ENCODE results near the gene RPTOR.

RPTOR gene

DNA sequence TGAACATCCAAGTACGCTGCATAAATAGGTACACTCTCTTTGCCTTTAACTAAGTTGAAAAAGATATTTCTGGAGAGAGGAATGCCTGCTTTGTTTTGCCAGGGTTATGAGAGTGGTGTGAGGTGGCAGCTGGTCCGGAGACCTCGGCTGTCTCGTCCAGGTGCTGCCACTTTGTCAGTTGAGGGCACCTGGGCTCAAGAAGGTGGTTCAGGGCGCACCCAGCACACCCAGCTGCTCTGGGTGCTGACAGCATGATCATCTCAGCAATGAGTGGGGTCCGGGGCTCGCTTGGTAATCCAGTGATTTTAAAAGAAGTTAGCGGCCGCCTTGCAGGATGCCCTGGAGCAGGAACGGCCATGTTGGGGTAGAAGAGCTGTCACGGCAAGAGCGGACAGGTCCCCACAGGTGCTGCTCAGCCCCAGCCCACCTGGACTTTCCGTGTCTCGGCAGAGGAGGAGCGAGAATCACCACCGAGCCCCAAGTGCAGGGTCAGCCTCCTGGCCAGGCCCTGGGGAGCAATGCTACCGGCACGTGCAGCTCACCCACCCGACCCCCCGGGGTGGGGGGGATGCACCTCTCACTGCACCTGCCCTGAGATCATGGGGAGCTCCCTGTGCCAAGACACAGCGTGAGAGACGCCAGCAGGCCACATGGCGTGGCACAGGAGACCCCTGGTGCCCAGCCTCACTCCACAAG, 379.6 kb downstream of the RPTOR start:
- TF ChIP-seq, protein P1, sequence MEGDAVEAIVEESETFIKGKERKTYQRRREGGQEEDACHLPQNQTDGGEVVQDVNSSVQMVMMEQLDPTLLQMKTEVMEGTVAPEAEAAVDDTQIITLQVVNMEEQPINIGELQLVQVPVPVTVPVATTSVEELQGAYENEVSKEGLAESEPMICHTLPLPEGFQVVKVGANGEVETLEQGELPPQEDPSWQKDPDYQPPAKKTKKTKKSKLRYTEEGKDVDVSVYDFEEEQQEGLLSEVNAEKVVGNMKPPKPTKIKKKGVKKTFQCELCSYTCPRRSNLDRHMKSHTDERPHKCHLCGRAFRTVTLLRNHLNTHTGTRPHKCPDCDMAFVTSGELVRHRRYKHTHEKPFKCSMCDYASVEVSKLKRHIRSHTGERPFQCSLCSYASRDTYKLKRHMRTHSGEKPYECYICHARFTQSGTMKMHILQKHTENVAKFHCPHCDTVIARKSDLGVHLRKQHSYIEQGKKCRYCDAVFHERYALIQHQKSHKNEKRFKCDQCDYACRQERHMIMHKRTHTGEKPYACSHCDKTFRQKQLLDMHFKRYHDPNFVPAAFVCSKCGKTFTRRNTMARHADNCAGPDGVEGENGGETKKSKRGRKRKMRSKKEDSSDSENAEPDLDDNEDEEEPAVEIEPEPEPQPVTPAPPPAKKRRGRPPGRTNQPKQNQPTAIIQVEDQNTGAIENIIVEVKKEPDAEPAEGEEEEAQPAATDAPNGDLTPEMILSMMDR (IDR thresholded peaks at IDR 0.05; ENCODE audit: low read depth, low read length, missing control alignments): no peak
- no peak overlapping the region for H3K4me3 ChIP-seq (ENCODE audit: low read depth, low read length)
- DNase-seq (ENCODE audit: low read depth): no peak

DNA sequence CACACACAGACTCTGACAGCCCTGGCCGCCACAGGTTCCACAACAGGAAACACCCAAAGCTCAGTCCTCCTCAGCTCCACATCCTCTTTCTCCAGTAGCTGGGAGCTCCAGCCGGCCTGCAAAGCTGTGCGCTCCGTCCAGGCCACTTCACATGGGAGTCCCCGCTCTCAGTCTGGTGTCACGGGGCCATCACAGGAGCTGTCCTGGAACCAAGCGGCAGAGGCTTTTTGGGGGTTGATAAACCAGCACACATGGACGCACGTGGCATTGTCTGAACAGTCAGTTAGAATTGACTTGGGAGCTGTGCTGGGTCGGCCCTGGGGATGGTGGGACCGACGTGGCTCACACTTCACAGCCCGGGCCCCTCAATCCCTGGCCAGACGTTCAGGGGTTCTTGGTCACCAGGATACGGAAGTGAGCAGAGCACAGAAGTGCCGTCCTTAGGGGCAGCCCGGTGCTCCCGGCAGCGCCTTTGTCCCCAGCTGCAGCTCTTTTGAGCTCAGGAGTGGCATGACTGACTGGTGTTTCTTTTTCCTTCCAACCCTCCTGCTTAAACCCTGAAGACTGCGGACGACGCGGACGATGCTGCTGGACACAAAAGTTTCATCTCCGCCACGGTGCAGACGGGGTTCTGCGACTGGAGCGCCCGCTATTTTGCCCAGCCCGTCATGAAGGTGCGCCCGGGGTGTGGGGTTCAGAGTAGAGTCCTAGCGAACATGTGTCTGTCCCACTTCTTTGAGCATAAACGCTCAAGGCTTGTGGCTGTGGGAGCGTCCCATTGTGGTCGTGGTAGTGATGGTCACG, 380.4 kb downstream of the RPTOR start:
- no peak for DNase-seq (ENCODE audit: low read depth)
- TF ChIP-seq, protein P1 (IDR thresholded peaks at IDR 0.05; ENCODE audit: low read depth, low read length, missing control alignments): no peak
- H3K4me3 ChIP-seq (ENCODE audit: low read depth, low read length): no peak overlapping the region

DNA sequence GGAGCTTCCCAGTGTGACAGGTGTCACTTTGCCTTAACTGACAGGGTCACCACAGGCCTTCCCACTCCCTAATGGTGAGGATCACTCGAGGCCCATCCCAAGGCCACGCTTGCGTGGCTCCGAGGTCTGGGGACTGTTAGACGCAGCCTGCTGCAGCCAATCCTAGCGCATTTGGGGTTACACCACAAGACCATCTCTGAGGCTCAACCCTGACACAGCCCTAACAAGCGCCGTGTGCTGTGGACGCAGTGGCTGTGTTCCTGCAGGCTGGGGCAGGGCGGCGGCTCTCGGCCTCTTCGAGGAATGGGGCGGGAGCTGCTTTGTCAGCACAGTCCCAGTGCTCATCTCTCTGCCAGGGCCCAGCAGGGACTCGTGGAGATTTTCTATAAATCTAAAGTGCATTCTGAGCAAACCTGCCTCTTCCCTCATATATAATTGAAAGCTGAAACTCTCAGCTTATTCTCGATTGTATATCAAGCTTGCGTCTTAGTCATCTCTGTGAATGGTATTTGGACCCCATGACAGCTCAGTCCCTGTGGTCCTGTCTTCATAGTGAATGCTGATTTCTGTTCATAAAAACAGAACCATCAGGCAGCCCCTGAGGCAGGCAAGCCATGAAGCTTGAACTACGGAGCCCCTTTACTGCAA, 381.2 kb downstream of the RPTOR start:
- no peak overlapping the region for H3K4me3 ChIP-seq (ENCODE audit: low read depth, low read length)
- TF ChIP-seq, protein P1 (IDR thresholded peaks at IDR 0.05; ENCODE audit: low read depth, low read length, missing control alignments): no peak

DNA sequence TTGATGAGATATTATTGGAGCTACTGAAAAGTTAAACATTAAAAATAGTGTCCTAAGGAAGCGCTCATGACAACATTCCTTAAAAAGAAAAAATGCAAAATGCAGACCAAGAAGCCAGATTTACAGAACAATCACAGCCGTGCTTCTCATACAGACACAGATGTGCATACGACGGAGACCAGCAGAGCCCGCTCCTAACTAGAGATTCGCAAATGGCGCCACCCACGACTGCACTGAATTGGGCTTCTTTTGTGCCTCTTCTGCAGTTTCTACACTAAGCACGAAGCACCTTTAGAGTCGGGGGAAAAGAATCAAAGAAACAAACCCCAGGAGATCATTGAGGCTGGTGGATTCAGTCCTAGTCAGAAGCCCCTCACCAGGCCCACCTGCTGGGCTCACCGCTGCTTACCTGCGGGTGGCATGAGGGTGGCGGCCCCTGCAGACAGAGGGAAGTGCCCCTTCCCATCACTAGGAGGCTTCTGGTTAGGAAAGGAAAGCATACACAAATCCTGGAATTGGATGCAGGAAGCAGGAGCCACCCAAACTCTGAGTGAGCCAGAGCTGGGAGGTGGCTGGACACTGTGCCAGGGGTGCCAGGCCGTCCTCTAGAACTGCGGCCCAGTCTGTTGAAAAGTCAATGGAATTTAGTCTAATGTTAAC, 382.1 kb downstream of the RPTOR start:
- no peak for DNase-seq (ENCODE audit: low read depth)
- TF ChIP-seq, protein P1 (IDR thresholded peaks at IDR 0.05; ENCODE audit: low read depth, low read length, missing control alignments): no peak
- no peak overlapping the region for H3K4me3 ChIP-seq (ENCODE audit: low read depth, low read length)

More for the DNA sequence above, 381.2 kb downstream of the RPTOR start:
- no peak for DNase-seq (ENCODE audit: low read depth)

DNA sequence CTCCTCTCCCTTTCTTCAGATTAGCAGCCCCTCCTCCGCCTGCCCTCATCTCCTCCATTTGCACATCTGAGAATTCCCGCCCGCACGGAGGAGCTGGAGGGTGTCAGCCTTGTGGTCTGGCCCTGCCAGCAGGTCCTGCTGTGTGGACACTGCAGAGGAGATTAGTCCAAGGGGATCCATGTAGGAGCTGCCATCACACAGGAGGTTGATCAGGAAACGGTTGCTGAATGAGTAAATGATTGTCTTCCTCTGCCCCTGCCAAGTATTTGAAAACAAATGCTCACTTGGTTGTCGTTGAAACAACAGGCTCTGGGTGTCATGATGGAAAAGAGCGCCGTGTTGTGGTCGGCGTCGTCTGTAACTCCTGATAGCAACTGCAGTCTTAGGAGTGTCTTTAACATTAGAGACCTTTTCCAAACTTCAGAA, 383.2 kb downstream of the RPTOR start:
- H3K4me3 ChIP-seq (ENCODE audit: low read depth, low read length): no peak overlapping the region
- TF ChIP-seq, protein P1 (IDR thresholded peaks at IDR 0.05; ENCODE audit: low read depth, low read length, missing control alignments): no peak
- DNase-seq (ENCODE audit: low read depth): no peak

DNA sequence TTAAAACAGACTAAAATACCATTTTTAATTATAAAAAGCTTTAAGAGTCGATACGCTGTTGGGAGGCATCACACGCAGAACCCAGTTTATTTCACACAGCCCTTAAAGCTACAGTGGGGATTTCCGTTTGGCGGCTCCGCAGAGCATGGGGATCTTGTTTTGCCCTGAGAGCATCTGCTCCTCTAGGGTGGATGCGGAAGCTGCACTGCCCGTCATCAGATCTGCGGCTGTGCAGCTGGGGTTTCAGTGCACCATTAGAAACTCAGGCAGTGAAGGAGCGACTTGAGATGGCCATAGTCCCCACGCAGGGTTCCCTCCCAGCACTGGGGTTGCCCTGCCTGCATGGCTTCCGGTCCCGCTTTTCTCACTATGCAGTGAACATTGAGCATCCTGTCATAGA, 384.8 kb downstream of the RPTOR start:
- no peak overlapping the region for H3K4me3 ChIP-seq (ENCODE audit: low read depth, low read length)
- TF ChIP-seq, protein P1 (IDR thresholded peaks at IDR 0.05; ENCODE audit: low read depth, low read length, missing control alignments): no peak
- DNase-seq (ENCODE audit: low read depth): no peak

Data from GM12864 (cell line).